HCT116 (cell line): ENCODE measurements around the gene KCNQ1OT1.

Source experiments
- CBX3 ChIP-seq: IDR thresholded peaks from 2 replicates; pipeline ENCODE4 v1.6.1; 2012; ENCODE audit warnings: low read depth
- EZH2 ChIP-seq: fragments of 200-600 bp; sonication (generic); IDR thresholded peaks from 2 replicates; pipeline ENCODE4 v1.6.1; 2017; ENCODE audit warnings: antibody characterized with exemption, mixed run types
- TF ChIP-seq, protein P1 (sequence below), 3 experiments: fragments of 200-600 bp in 1 of 3; sonication (generic) in 1 of 3; IDR thresholded peaks in 2 of 3; conservative IDR thresholded peaks in 1 of 3; 2 replicates each; pipeline ENCODE4 v1.5.1; 2012 to 2017; ENCODE audit warnings: low read depth in 2 of 3, low read length in 2 of 3, antibody characterized with exemption in 1 of 3, borderline replicate concordance in 1 of 3, control low read depth in 1 of 3, mild to moderate bottlenecking in 1 of 3, mixed read lengths in 1 of 3, mixed run types in 1 of 3, moderate library complexity in 1 of 3; ENCODE audit not compliant: insufficient read depth in 1 of 3
- TF ChIP-seq, protein P2 (sequence below): IDR thresholded peaks from 2 replicates; pipeline ENCODE4 v1.6.1; 2012
- TF ChIP-seq, protein P3 (sequence below): IDR thresholded peaks from 2 replicates; pipeline ENCODE4 v1.6.1; 2012; ENCODE audit warnings: low read depth
- TF ChIP-seq, protein P4 (sequence below): IDR thresholded peaks from 2 replicates; pipeline ENCODE4 v1.6.1; 2012

DNA sequence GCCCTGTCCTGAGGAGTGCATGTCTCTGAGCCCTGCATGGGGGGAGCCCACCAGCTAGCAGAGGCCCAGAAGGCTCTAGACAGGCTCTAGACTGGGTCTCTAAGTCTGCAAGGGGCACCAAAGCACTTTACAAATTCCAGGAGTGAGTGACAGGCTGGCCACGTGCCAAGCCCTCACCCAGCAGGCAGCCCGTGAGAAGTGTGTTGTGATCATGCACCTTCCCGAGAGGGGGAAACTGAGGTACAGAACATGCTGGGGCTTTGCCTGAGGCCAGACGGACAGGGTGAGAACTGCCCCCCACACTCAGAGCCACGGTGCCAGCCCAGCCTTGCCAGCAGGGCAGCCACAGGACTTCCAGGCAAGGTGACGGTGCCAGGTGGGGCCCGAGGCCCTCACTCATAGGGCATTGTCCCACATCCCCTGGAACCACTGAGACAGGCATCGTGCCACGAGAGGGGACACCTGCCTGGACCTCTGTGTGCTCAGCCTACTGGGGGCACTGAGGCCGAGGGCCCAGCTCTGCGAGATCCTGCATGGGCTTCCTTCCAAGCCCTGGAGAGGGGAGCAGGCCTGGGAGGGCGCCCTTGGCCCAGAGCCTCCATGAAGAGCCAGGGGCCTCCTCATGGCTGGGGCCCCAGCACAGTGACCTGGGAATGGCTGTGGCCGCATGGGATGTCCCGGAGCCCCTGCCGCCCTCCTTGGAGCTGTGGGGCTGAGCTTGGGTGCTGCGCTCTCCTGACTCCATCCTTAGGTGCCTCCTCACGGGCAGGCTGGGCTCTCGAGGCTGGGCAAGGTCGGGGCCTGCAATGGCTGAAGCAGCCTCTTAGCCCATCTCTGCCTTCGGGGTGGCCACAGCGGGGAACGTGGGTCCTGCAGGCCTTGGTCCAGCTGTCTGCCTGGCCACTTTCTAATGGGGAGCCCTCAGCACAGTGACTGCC, 121.5 kb downstream of the KCNQ1OT1 start:
- TF ChIP-seq EZH2 (no peak), CBX3 (no peak)
- TF ChIP-seq, protein P1, sequence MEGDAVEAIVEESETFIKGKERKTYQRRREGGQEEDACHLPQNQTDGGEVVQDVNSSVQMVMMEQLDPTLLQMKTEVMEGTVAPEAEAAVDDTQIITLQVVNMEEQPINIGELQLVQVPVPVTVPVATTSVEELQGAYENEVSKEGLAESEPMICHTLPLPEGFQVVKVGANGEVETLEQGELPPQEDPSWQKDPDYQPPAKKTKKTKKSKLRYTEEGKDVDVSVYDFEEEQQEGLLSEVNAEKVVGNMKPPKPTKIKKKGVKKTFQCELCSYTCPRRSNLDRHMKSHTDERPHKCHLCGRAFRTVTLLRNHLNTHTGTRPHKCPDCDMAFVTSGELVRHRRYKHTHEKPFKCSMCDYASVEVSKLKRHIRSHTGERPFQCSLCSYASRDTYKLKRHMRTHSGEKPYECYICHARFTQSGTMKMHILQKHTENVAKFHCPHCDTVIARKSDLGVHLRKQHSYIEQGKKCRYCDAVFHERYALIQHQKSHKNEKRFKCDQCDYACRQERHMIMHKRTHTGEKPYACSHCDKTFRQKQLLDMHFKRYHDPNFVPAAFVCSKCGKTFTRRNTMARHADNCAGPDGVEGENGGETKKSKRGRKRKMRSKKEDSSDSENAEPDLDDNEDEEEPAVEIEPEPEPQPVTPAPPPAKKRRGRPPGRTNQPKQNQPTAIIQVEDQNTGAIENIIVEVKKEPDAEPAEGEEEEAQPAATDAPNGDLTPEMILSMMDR (IDR thresholded peaks at IDR 0.05 in 2 of 3, conservative IDR thresholded peaks at IDR 0.05 in 1 of 3; ENCODE audit: borderline replicate concordance in 1 of 3, insufficient read depth in 1 of 3, low read depth in 2 of 3, low read length in 2 of 3): no peak
- TF ChIP-seq, protein P2, sequence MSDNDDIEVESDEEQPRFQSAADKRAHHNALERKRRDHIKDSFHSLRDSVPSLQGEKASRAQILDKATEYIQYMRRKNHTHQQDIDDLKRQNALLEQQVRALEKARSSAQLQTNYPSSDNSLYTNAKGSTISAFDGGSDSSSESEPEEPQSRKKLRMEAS: no peak
- TF ChIP-seq, protein P3, sequence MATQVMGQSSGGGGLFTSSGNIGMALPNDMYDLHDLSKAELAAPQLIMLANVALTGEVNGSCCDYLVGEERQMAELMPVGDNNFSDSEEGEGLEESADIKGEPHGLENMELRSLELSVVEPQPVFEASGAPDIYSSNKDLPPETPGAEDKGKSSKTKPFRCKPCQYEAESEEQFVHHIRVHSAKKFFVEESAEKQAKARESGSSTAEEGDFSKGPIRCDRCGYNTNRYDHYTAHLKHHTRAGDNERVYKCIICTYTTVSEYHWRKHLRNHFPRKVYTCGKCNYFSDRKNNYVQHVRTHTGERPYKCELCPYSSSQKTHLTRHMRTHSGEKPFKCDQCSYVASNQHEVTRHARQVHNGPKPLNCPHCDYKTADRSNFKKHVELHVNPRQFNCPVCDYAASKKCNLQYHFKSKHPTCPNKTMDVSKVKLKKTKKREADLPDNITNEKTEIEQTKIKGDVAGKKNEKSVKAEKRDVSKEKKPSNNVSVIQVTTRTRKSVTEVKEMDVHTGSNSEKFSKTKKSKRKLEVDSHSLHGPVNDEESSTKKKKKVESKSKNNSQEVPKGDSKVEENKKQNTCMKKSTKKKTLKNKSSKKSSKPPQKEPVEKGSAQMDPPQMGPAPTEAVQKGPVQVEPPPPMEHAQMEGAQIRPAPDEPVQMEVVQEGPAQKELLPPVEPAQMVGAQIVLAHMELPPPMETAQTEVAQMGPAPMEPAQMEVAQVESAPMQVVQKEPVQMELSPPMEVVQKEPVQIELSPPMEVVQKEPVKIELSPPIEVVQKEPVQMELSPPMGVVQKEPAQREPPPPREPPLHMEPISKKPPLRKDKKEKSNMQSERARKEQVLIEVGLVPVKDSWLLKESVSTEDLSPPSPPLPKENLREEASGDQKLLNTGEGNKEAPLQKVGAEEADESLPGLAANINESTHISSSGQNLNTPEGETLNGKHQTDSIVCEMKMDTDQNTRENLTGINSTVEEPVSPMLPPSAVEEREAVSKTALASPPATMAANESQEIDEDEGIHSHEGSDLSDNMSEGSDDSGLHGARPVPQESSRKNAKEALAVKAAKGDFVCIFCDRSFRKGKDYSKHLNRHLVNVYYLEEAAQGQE: no peak
- TF ChIP-seq, protein P4, sequence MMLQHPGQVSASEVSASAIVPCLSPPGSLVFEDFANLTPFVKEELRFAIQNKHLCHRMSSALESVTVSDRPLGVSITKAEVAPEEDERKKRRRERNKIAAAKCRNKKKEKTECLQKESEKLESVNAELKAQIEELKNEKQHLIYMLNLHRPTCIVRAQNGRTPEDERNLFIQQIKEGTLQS: no peak
